H9 (cell line): ENCODE data around the gene MOSMO. TPM values are rescaled to one million over a fixed set of nuclear protein-coding genes. Genes with fewer than 3 reads are reported as not detected.

Source experiments
- DNase-seq: peaks from one replicate; pipeline ENCODE4 v3.0.0-alpha.2; 2017
- H2AFZ ChIP-seq: one replicate; pipeline ENCODE4 v1.6.1; 2013; ENCODE audit warnings: mild to moderate bottlenecking, low read length, control low read depth, moderate library complexity
- H2AK5ac ChIP-seq: 2 replicates; pipeline ENCODE4 v1.6.1; 2013; ENCODE audit warnings: low read length, control low read depth, mixed read lengths; ENCODE audit not compliant: insufficient read length
- H2BK120ac ChIP-seq: one replicate; pipeline ENCODE4 v1.6.1; 2013; ENCODE audit warnings: low read depth, mild to moderate bottlenecking, low read length, control low read depth, inconsistent platforms; ENCODE audit not compliant: poor library complexity, severe bottlenecking
- H2BK12ac ChIP-seq: 2 replicates; pipeline ENCODE4 v1.6.1; 2013; ENCODE audit warnings: low read length, control low read depth, mixed read lengths, low read depth; ENCODE audit not compliant: insufficient read length
- H2BK15ac ChIP-seq: 2 replicates; pipeline ENCODE4 v1.6.1; 2013; ENCODE audit warnings: low read depth, low read length, control low read depth
- H2BK20ac ChIP-seq: one replicate; pipeline ENCODE4 v1.6.1; 2013; ENCODE audit warnings: low read depth, mild to moderate bottlenecking, low read length, control low read depth, inconsistent platforms; ENCODE audit not compliant: poor library complexity, severe bottlenecking
- H2BK5ac ChIP-seq: 2 replicates; pipeline ENCODE4 v1.6.1; 2013; ENCODE audit warnings: low read length, control low read depth, mixed read lengths; ENCODE audit not compliant: insufficient read length
- H3K14ac ChIP-seq: 2 replicates; pipeline ENCODE4 v1.6.1; 2013; ENCODE audit warnings: low read length, control low read depth; ENCODE audit not compliant: insufficient read depth
- H3K18ac ChIP-seq: 2 replicates; pipeline ENCODE4 v1.6.1; 2013; ENCODE audit warnings: low read depth, mild to moderate bottlenecking, mixed read lengths, low read length, control low read depth; ENCODE audit not compliant: insufficient read length
- H3K23ac ChIP-seq: 2 replicates; pipeline ENCODE4 v1.6.1; 2013; ENCODE audit warnings: low read length, control low read depth, mixed read lengths, low read depth; ENCODE audit not compliant: insufficient read length
- H3K23me2 ChIP-seq: 2 replicates; pipeline ENCODE4 v1.6.1; 2013; ENCODE audit warnings: low read depth, mild to moderate bottlenecking, mixed read lengths, low read length, control low read depth; ENCODE audit not compliant: insufficient read length, poor library complexity, severe bottlenecking
- H3K27ac ChIP-seq: 2 replicates; pipeline ENCODE4 v1.5.1; 2013; ENCODE audit warnings: low read length, control low read depth, mixed read lengths, low read depth; ENCODE audit not compliant: insufficient read length
- H3K27me3 ChIP-seq: 2 replicates; pipeline ENCODE4 v1.6.1; 2013; ENCODE audit warnings: low read length, control low read depth, inconsistent platforms; ENCODE audit not compliant: insufficient read depth
- H3K4ac ChIP-seq: 2 replicates; pipeline ENCODE4 v1.6.1; 2013; ENCODE audit warnings: low read depth, mild to moderate bottlenecking, control low read depth, inconsistent platforms, low read length, moderate library complexity
- H3K4me1 ChIP-seq: 2 replicates; pipeline ENCODE4 v1.6.1; 2013; ENCODE audit warnings: low read length, control low read depth, inconsistent platforms; ENCODE audit not compliant: insufficient read depth
- H3K4me2 ChIP-seq: 2 replicates; pipeline ENCODE4 v1.6.1; 2013; ENCODE audit warnings: low read length, control low read depth, mixed read lengths; ENCODE audit not compliant: insufficient read length, insufficient read depth
- H3K56ac ChIP-seq: 2 replicates; pipeline ENCODE4 v1.6.1; 2013; ENCODE audit warnings: low read depth, mild to moderate bottlenecking, mixed read lengths, low read length, control low read depth; ENCODE audit not compliant: insufficient read length
- H3K79me1 ChIP-seq: 2 replicates; pipeline ENCODE4 v1.6.1; 2013; ENCODE audit warnings: low read depth, mild to moderate bottlenecking, moderate library complexity, low read length, control low read depth, inconsistent platforms; ENCODE audit not compliant: insufficient read depth, poor library complexity, severe bottlenecking
- H3K79me2 ChIP-seq: 2 replicates; pipeline ENCODE4 v1.6.1; 2013; ENCODE audit warnings: low read length, control low read depth, inconsistent platforms; ENCODE audit not compliant: insufficient read depth
- H3K9ac ChIP-seq: 2 replicates; pipeline ENCODE4 v1.6.1; 2013; ENCODE audit warnings: low read length, control low read depth, mixed read lengths; ENCODE audit not compliant: insufficient read length; ENCODE audit errors: extremely low read depth
- H3K9me3 ChIP-seq: one replicate; pipeline ENCODE4 v1.6.1; 2013; ENCODE audit warnings: low read depth, low read length, inconsistent platforms; ENCODE audit not compliant: control insufficient read depth
- H3T11ph ChIP-seq: one replicate; pipeline ENCODE4 v1.6.1; 2013; ENCODE audit warnings: mild to moderate bottlenecking, low read length, control low read depth, inconsistent platforms
- H4K20me1 ChIP-seq: one replicate; pipeline ENCODE4 v1.6.1; 2013; ENCODE audit not compliant: control insufficient read depth, insufficient read length, insufficient read depth
- H4K5ac ChIP-seq: 2 replicates; pipeline ENCODE4 v1.6.1; 2013; ENCODE audit warnings: low read depth, mild to moderate bottlenecking, mixed read lengths, low read length, control low read depth; ENCODE audit not compliant: insufficient read length
- H4K8ac ChIP-seq: replicated peaks from 2 replicates; pipeline ENCODE4 v1.6.1; 2013; ENCODE audit warnings: low read length, control low read depth, mixed read lengths, low read depth; ENCODE audit not compliant: insufficient read length
- H4K91ac ChIP-seq: 2 replicates; pipeline ENCODE4 v1.6.1; 2013; ENCODE audit warnings: low read depth, mild to moderate bottlenecking, moderate library complexity, mixed read lengths, low read length, control low read depth; ENCODE audit not compliant: insufficient read length
- H3K27ac Mint-ChIP-seq, 3 experiments: 2 replicates in 2 of 3; 3 replicates in 1 of 3; pipeline ENCODE4 v1.8.0; 2020 to 2021; ENCODE audit warnings: mixed read lengths in 3 of 3, mild to moderate bottlenecking in 1 of 3, moderate library complexity in 1 of 3
- H3K27me3 Mint-ChIP-seq: 2 replicates; pipeline ENCODE4 v1.8.0; 2021; ENCODE audit warnings: low read depth, mild to moderate bottlenecking, moderate library complexity, mixed read lengths
- H3K36me3 Mint-ChIP-seq, 3 experiments: 2 replicates in 2 of 3; 3 replicates in 1 of 3; pipeline ENCODE4 v1.8.0; 2020 to 2021; ENCODE audit warnings: low read depth in 3 of 3, mixed read lengths in 3 of 3; ENCODE audit not compliant: insufficient read depth in 1 of 3
- H3K4me1 Mint-ChIP-seq, 2 experiments: 2 replicates each; pipeline ENCODE4 v1.8.0; 2020; ENCODE audit warnings: mixed read lengths in 2 of 2
- H3K4me3 Mint-ChIP-seq, 2 experiments: 2 replicates in 1 of 2; 3 replicates in 1 of 2; pipeline ENCODE4 v1.8.0; 2020 to 2021; ENCODE audit warnings: mild to moderate bottlenecking in 2 of 2, mixed read lengths in 2 of 2, moderate library complexity in 1 of 2
- H3K9me3 Mint-ChIP-seq, 2 experiments: 2 replicates in 1 of 2; 3 replicates in 1 of 2; pipeline ENCODE4 v1.8.0; 2020; ENCODE audit warnings: mild to moderate bottlenecking in 2 of 2, mixed read lengths in 2 of 2, moderate library complexity in 1 of 2
- WGBS: extraction: QIAGEN DNeasy Blood & Tissue Kit; methylation state at CpG from one replicate; pipeline ENCODE4 v1.1.7; 2013; ENCODE audit warnings: missing lambda C conversion rate, low lambda C conversion rate, mixed read lengths; ENCODE audit not compliant: insufficient read length; ENCODE audit errors: extremely low coverage; 5-methylcytosine and 5-hydroxymethylcytosine counted together
- total RNA-seq: library from RNA; stranded (reverse); gene quantifications from 2 replicates; pipeline ENCODE4 v1.2.1, GENCODE V29; 2021
- TF ChIP-seq, protein P1 (sequence below): fragments of 200-600 bp; sonication (generic); conservative IDR thresholded peaks from 3 replicates; pipeline ENCODE4 v1.8.0; 2021; ENCODE audit warnings: antibody characterized with exemption, mild to moderate bottlenecking

MOSMO gene
- total RNA-seq, 1 experiment from 2014 or later = 13.5 TPM

DNA sequence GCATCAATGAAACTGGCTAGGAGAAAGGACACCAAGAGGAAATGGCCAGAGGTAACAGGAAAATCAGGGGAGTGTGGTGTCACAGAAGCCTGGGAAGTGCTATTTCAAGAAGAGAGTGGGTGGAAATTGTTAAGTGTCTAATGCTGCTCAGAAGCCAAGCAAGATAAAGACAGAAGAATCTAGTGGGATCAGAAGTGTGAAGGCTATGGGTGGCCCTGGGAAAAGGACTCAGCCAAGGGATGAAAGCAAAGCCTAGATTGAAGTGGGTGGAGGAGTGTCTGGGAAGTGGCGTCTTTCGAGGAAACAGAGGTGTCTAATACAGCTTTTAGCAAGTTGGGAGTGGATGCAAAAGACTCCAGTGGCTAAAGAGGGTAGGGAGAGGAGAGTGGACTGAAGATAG is 20.4 kb upstream of the MOSMO start:
- Histone ChIP-seq H3K27me3 (no peaks in the 10 kb centered on the region), H4K91ac (no peak overlapping the region), H4K20me1 (no peaks in the 10 kb centered on the region), H3K4me2 (no peak overlapping the region), H3K18ac (no peak overlapping the region), H2AFZ (no peak overlapping the region), H3K23ac (no peak overlapping the region), H3K27ac (no peak overlapping the region), H2AK5ac (no peak overlapping the region), H3K4me1 (no peaks in the 10 kb centered on the region), H3K9me3 (no peaks in the 10 kb centered on the region), H2BK120ac (no peak overlapping the region), H4K5ac (no peak overlapping the region), H3K14ac (no peak overlapping the region), H3T11ph (no peak overlapping the region), H2BK12ac (no peak overlapping the region), H3K79me2 (no peaks in the 10 kb centered on the region), H2BK15ac (no peak overlapping the region), H3K56ac (no peak overlapping the region), H3K9ac (no peak overlapping the region), H3K79me1 (no peaks in the 10 kb centered on the region), H2BK20ac (no peak overlapping the region), H4K8ac (no peak overlapping the region), H3K4ac (no peak overlapping the region), H3K23me2 (no peaks in the 10 kb centered on the region), H2BK5ac (peak overlapping the region; percentile 30)
- Mint-ChIP-seq H3K36me3 (peaks cover 9 to 23% (median 10%) of the 10 kb centered on the region in 3 experiments; a peak in 6 of 7 replicates), H3K4me3 (no peak overlapping the region), H3K27me3 (no peaks in the 10 kb centered on the region), H3K27ac (peak overlapping the region in 2 of 3 experiments; percentile 12 to 44; a peak in 2 of 7 replicates), H3K4me1 (peaks cover 8 to 9% of the 10 kb centered on the region in 2 experiments), H3K9me3 (no peaks in the 10 kb centered on the region)
- no peak for DNase-seq
- TF ChIP-seq, protein P1, sequence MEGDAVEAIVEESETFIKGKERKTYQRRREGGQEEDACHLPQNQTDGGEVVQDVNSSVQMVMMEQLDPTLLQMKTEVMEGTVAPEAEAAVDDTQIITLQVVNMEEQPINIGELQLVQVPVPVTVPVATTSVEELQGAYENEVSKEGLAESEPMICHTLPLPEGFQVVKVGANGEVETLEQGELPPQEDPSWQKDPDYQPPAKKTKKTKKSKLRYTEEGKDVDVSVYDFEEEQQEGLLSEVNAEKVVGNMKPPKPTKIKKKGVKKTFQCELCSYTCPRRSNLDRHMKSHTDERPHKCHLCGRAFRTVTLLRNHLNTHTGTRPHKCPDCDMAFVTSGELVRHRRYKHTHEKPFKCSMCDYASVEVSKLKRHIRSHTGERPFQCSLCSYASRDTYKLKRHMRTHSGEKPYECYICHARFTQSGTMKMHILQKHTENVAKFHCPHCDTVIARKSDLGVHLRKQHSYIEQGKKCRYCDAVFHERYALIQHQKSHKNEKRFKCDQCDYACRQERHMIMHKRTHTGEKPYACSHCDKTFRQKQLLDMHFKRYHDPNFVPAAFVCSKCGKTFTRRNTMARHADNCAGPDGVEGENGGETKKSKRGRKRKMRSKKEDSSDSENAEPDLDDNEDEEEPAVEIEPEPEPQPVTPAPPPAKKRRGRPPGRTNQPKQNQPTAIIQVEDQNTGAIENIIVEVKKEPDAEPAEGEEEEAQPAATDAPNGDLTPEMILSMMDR = no peak
- WGBS = no CpG with 5 or more reads among the region's 2 CpGs
